OCI-LY3 (cell line): ENCODE results near the gene TBCK.
"Not testable (repeated sequence)": the region's sequence is repeated elsewhere in the genome, so short reads cannot be mapped to it uniquely, and the experiment has no call there.

ENCODE experiments used
- EZH2phosphoT487 ChIP-seq: fragments of 200-600 bp; shearing (Covaris generic); IDR thresholded peaks from 2 replicates; pipeline ENCODE4 v1.6.1; 2018; ENCODE audit warnings: antibody characterized with exemption, mixed run types, low read depth
- TF ChIP-seq, protein P1 (sequence below): fragments of 200-600, 300-600 bp; sonication (generic); IDR thresholded peaks from 2 replicates; pipeline ENCODE4 v1.5.1; 2014; ENCODE audit warnings: antibody characterized with exemption, low read length, low read depth

DNA sequence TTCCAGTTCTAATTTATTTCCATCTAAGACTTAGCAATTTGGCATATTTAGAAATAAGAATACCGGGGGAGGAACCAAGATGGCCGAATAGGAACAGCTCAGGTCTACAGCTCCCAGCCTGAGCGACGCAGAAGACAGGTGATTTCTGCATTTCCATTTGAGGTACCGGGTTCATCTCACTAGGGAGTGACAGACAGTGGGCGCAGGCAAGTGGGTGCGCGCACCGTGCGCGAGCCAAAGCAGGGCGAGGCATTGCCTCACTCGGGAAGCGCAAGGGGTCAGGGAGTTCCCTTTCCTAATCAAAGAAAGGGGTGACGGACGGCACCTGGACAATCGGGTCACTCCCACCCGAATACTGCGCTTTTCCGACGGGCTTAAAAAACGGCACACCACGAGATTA lies 102.7 kb downstream of the TBCK start:
- TF ChIP-seq, protein P1, sequence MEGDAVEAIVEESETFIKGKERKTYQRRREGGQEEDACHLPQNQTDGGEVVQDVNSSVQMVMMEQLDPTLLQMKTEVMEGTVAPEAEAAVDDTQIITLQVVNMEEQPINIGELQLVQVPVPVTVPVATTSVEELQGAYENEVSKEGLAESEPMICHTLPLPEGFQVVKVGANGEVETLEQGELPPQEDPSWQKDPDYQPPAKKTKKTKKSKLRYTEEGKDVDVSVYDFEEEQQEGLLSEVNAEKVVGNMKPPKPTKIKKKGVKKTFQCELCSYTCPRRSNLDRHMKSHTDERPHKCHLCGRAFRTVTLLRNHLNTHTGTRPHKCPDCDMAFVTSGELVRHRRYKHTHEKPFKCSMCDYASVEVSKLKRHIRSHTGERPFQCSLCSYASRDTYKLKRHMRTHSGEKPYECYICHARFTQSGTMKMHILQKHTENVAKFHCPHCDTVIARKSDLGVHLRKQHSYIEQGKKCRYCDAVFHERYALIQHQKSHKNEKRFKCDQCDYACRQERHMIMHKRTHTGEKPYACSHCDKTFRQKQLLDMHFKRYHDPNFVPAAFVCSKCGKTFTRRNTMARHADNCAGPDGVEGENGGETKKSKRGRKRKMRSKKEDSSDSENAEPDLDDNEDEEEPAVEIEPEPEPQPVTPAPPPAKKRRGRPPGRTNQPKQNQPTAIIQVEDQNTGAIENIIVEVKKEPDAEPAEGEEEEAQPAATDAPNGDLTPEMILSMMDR, result not testable (repeated sequence)
- not testable (repeated sequence) for TF ChIP-seq EZH2phosphoT487
